SU-DHL-6 (cell line): ENCODE data around the gene SCD5.

Experiments used
- H2AFZ ChIP-seq: fragments of 200-600 bp; sonication (generic); 2 replicates; pipeline ENCODE4 v1.6.1; 2014; ENCODE audit warnings: low read depth, mild to moderate bottlenecking, moderate library complexity, mixed read lengths, antibody characterized with exemption, low read length; ENCODE audit not compliant: severe bottlenecking
- H3F3A ChIP-seq: fragments of 200-600 bp; shearing (Covaris generic); 2 replicates; pipeline ENCODE4 v1.6.0; 2016; ENCODE audit warnings: antibody characterized with exemption, mild to moderate bottlenecking; ENCODE audit not compliant: insufficient read depth
- H3K27ac ChIP-seq: fragments of 200-600 bp; sonication (generic); 2 replicates; pipeline ENCODE4 v1.5.1; 2016; ENCODE audit warnings: low read depth, mild to moderate bottlenecking, low read length, moderate library complexity, mixed read lengths
- H3K27me3 ChIP-seq: fragments of 200-600 bp; sonication (generic), shearing (Covaris generic); 2 replicates; pipeline ENCODE4 v1.6.0; 2014; ENCODE audit warnings: mild to moderate bottlenecking, low read length
- H3K36me3 ChIP-seq: fragments of 200-600 bp; sonication (generic); 2 replicates; pipeline ENCODE4 v1.6.1; 2014; ENCODE audit warnings: mild to moderate bottlenecking, low read length, mixed read lengths
- H3K4me2 ChIP-seq: fragments of 300-600, 200-600 bp; shearing (Covaris generic), sonication (generic); 2 replicates; pipeline ENCODE4 v1.6.0; 2014; ENCODE audit warnings: low read length, low read depth, mild to moderate bottlenecking; ENCODE audit not compliant: poor library complexity, severe bottlenecking
- H3K4me3 ChIP-seq: fragments of 200-600 bp; sonication (generic); 2 replicates; pipeline ENCODE4 v1.5.1; 2014; ENCODE audit warnings: antibody characterized with exemption, low read length, mild to moderate bottlenecking, mixed read lengths; ENCODE audit not compliant: insufficient read depth, poor library complexity, severe bottlenecking
- H3K79me2 ChIP-seq: fragments of 200-600 bp; sonication (generic); 2 replicates; pipeline ENCODE4 v1.6.1; 2014; ENCODE audit warnings: mild to moderate bottlenecking, low read length, moderate library complexity; ENCODE audit not compliant: insufficient read depth
- H3K9ac ChIP-seq: fragments of 200-600 bp; sonication (generic); 2 replicates; pipeline ENCODE4 v1.7.0; 2014; ENCODE audit warnings: mild to moderate bottlenecking, low read length
- H3K9me2 ChIP-seq: fragments of 200-600 bp; sonication (generic); replicated peaks from 2 replicates; pipeline ENCODE4 v1.6.1; 2014; ENCODE audit warnings: low read length; ENCODE audit not compliant: insufficient read depth
- H3K9me3 ChIP-seq: fragments of 200-600 bp; sonication (generic); 2 replicates; pipeline ENCODE4 v1.6.1; 2014; ENCODE audit warnings: low read length, mixed read lengths; ENCODE audit not compliant: insufficient read depth
- H4K20me1 ChIP-seq: fragments of 200-600 bp; sonication (generic); 2 replicates; pipeline ENCODE4 v1.6.1; 2014; ENCODE audit warnings: low read depth, mild to moderate bottlenecking, antibody characterized with exemption, low read length, moderate library complexity, mixed read lengths
- CTCF ChIP-seq: fragments of 200-600 bp; sonication (generic); IDR thresholded peaks from one replicate; pipeline ENCODE4 v1.5.1; 2017; ENCODE audit warnings: antibody characterized with exemption, mild to moderate bottlenecking, low read length, moderate library complexity; ENCODE audit not compliant: insufficient read depth, poor library complexity, severe bottlenecking
- EZH2phosphoT487 ChIP-seq: fragments of 200-600 bp; sonication (generic), shearing (Covaris generic); conservative IDR thresholded peaks from 2 replicates; pipeline ENCODE4 v1.6.1; 2018; ENCODE audit warnings: mild to moderate bottlenecking, antibody characterized with exemption, low read length, moderate library complexity, mixed read lengths

The SCD5 gene

DNA sequence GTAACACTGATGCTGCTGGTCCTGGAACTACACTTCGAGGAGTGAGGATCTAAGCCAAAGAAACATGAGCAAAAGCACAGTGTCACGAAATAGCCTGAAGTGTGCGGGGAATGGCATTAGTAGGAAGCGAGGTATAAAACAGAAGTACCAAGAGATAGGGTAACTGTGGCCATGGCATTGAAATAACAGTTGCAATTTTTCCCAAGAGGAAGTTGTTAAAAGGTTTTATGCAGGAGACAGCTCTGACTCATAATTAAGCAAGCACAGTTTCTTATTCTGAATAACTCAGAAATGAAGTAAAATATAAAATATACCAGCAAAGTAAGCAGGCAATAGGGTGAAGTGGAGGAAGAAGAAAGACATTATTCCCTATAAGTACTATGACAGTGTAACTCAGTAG lies 146.5 kb downstream of the SCD5 start:
- Histone ChIP-seq H3K27ac (no peak overlapping the region), H3F3A (no peaks in the 10 kb centered on the region), H3K4me3 (no peak overlapping the region), H3K9ac (no peak overlapping the region), H3K27me3 (no peaks in the 10 kb centered on the region), H3K79me2 (no peaks in the 10 kb centered on the region), H3K4me2 (no peak overlapping the region), H4K20me1 (no peaks in the 10 kb centered on the region), H3K9me2 (no peaks in the 10 kb centered on the region), H3K9me3 (no peaks in the 10 kb centered on the region), H3K36me3 (no peaks in the 10 kb centered on the region), H2AFZ (no peak overlapping the region)
- TF ChIP-seq CTCF (no peak), EZH2phosphoT487 (no peak)

DNA sequence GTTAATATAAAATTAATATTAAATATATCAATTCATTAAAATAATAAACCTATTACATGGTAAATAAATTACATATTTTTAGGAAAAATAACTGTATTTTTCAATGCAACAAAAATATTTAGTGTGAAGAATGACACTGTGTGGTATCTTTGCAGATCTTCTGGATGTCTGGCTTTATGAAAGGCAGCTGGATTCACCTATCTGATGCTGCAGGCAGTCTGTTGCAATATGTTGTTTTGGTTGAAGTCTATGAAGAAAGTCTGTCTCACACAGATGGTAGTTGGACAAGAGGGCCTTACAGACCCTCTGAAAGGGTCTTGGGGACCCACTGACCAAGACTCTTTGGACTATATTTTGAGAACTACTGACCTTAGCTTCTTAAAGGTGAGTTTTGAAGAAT lies 147.7 kb downstream of the SCD5 start:
- no peaks in the 10 kb centered on the region for H3K27me3 ChIP-seq
- H3K4me2 ChIP-seq = no peak overlapping the region
- TF ChIP-seq EZH2phosphoT487 = no peak
- TF ChIP-seq CTCF = no peak
- H3K9me2 ChIP-seq = no peaks in the 10 kb centered on the region
- no peaks in the 10 kb centered on the region for H3K79me2 ChIP-seq
- no peak overlapping the region for H3K9ac ChIP-seq
- no peaks in the 10 kb centered on the region for H3F3A ChIP-seq
- no peaks in the 10 kb centered on the region for H4K20me1 ChIP-seq
- no peak overlapping the region for H3K4me3 ChIP-seq
- H3K36me3 ChIP-seq = no peaks in the 10 kb centered on the region
- H3K9me3 ChIP-seq = no peaks in the 10 kb centered on the region
- no peak overlapping the region for H3K27ac ChIP-seq
- no peak overlapping the region for H2AFZ ChIP-seq

DNA sequence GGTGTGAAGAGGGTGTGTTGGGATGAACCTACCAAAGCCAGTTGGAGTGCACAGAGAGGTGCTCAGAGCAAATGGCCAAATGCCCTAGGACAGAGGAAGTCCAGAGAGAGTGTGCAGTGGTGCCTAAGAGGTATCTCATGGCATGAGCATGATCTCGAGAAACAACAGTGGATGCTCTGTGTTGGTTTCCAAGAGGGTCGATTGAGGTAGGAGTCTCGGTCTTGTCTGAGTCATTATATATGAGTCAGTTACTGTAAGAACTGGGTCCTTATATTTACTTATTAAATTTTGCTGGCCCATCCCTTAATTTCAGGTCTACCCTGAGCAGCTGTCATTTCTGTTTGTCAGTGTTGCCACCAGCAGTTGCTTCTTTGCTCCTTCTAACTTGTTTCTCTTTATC lies 150.2 kb downstream of the SCD5 start:
- H2AFZ ChIP-seq = no peak overlapping the region

More for the DNA sequence above, 150.2 kb downstream of the SCD5 start:
- Histone ChIP-seq H3K4me2 (no peak overlapping the region), H3K27ac (no peak overlapping the region), H4K20me1 (no peaks in the 10 kb centered on the region), H3F3A (no peaks in the 10 kb centered on the region), H3K79me2 (no peaks in the 10 kb centered on the region), H3K36me3 (no peaks in the 10 kb centered on the region), H3K4me3 (no peak overlapping the region), H3K9me3 (no peaks in the 10 kb centered on the region), H3K27me3 (no peaks in the 10 kb centered on the region), H3K9ac (no peak overlapping the region), H3K9me2 (no peaks in the 10 kb centered on the region)
- TF ChIP-seq CTCF = no peak
